Peyer's patch (tissue), 4 donors: ENCODE results near the gene PFN1.

ENCODE experiments used
- CTCF ChIP-seq, 6 experiments: fragments of 450-650 bp in 4 of 6; fragments of 200-600 bp in 2 of 6; sonication (generic) in 1 of 6; IDR thresholded peaks; one replicate each; pipeline ENCODE4 v1.5.1; 2017 to 2019; ENCODE audit warnings: antibody characterized with exemption in 6 of 6, mild to moderate bottlenecking in 3 of 6, moderate library complexity in 1 of 6
- POLR2A ChIP-seq, 2 donors: fragments of 450-650 bp; IDR thresholded peaks; one replicate each; pipeline ENCODE4 v1.5.1; 2017; ENCODE audit warnings: antibody characterized with exemption in 2 of 2, mild to moderate bottlenecking in 2 of 2, moderate library complexity in 2 of 2

DNA sequence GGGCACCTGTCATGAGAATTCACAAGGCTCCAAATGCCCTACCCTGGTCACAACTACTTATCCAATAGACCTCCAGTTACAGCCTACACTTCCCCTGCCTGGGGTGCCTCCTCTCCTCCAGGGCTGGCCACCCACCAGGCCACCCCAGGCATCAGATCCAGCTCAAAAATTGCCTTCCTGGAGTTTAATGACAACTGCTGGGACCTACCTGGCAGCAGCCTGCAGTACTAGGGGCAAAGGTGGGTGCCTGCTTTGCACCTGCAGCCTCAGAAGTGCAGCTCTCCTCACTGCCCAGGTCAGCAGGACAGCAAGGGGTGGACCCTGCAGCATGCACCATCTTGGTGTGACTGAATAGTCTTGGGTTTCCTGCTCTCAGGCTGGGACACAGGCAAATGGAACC is 12.7 kb downstream of the PFN1 start:
- TF ChIP-seq CTCF (IDR thresholded peaks at IDR 0.05) (no peak), POLR2A (IDR thresholded peaks at IDR 0.05) (no peak)
